HG03280 (cell line): Measurements from ENCODE around the gene PELI2.

ENCODE experiments used
- ATAC-seq: cut with Tn5 transposase; IDR thresholded peaks from one replicate; pipeline ENCODE4 v1.9.1; 2021; ENCODE audit warnings: mild to moderate bottlenecking, moderate library complexity; ENCODE audit not compliant: unreplicated experiment

Gene PELI2

DNA sequence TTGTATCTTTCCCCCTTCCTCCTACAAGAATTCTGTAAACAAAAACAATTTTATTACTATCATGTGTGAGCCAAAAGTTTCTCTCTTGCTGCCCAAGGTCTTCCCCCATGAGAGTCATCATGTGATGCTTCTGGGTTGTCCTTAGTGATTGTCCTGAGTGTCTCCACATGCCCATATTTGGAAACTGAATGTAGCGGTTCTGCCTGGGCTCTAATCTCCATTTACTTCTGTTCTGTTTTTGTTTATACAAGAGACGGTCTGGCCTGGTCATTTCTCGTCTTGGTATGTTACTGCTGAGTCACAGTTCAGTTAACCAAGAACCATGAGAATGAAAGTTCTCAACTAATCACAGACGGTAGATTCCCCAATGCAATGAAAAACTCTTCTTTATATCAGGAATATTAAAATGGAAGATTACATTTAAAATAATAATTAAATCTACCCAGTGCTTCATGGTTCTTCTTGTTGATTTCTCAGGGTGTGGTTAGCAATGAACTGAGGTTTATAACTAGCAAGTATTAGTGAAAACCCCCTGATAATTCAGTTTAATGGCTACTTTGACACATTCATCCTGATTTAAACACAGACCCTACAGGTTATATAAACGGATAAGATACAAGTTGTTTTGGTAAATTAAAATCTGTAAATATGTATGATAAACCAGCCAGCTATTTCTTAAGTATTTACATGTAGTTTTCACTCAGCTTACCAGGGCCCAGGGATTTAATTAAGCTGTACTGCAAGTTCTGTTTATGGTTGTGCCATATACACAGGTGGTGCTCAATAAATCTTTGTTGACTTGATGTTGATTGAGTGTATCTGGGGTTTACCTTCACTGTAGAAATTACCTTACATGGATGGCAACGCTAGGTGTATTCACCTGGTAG lies 81.1 kb downstream of the PELI2 start:
- ATAC-seq = peak; percentile 57

DNA sequence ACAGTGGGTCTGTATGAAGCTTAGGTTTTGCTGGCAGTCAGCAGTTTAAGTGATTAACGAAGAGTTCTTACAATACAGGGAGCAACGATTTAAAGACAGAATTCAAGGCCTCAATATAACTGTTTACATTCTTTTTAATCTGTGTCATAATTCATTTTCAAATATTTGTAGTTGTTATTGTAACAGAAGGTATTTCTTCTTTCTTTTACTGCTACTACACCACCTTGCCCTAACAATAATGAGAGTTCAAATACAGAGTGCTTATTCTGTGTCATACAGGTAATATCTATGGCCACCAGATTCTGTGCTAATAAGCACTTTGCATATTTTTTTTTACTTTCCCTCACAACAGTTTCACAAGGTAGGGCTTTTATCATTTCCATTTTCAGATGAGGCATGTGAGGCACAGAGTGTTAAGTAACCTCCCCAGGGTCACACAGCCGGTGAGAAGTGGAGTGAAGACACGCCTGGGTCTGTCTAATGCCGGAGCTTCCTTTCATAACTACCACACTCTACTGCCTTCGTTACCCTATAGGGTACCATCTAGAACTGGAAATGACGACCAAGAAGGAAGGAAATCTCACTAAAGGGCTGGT lies 81.9 kb downstream of the PELI2 start:
- ATAC-seq = peak; percentile 46

DNA sequence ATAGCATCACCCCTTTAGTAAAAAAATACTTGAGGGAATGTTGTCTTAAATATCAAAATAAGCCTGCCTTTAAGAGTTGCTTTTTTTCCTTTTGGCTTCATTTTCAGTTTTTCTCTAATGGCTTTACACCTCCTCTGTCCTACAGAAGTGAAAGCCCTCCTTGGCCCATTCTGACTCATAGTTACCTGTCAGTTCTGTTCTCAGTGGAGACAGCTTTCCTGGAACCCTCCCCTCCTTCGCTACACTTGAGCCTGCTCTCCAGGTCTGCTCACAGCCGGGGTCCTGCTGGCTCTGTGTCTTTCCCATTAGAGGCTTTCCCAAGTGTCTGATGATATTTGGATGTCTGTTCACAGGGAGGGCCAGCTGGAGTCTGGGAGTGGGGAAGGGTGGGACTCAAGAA lies 84.0 kb downstream of the PELI2 start:
- ATAC-seq = no peak

DNA sequence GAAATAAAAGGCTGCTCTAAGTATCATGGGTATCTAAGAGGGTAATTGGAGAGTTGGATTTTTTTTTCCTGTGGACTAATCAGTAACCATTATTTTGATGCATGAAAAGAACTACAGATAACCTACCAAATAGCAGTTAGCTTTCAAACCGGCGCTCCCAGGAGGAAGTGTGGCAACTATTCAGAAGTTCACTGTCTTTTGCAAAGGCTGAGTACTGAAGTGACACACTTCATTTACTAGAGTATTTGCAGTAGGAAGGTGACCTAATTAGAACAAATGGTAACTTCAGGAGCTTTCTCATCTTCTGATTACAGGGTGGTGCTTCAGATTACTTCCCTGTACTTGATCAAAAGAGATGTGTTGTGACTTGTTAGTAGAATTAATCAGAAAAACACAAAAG lies 87.7 kb downstream of the PELI2 start:
- ATAC-seq = no peak

DNA sequence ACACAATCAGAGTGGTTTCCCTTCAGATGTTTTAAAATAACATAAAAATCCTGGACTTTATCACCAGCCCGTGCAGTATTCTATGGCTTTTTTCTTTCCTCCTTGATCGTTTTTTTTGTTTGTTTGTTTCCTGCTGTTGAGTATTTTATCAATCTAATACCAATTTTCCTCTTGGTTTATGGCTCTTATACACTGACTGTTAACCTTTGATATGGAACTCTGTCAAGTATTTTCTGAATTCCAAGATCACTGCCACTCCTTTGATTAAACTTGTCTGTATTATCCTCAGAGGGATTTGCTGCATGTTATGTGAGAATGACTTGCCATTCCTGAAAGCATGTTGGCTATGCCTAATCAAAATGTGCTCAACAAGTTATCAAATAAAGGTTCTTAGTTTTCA lies 88.4 kb downstream of the PELI2 start:
- no peak for ATAC-seq

DNA sequence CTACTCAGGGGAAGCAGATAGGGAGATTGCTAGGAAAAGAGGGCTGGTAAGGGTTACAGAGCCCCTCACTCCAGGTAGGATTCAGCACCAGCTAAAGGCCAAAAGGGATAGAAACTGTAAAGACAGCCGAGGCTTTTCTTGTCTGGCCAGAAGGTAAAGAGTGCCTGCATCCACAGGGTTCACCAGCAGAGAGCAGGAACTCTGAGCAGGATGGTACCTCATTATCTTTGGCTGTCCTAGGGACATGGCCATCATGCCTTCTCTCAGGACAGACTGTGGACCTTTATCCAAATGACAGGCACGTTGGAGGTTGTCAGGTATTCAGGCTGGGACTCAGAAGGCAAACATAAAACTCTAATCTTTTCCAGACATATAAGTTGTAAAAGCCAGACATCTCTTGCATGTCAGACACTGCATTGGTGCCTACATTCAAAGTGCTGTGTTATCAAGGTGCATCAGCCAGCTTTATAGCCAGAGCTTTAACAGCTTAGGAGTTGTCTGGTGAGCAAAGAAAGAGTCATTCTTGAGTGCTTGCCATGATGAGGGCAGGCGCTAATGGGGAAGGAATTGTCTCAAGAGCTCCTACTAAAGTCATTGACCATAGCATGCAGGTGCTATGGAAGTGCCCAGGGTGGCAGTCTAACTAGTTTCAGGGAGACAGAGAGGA lies 89.5 kb downstream of the PELI2 start:
- ATAC-seq = no peak

DNA sequence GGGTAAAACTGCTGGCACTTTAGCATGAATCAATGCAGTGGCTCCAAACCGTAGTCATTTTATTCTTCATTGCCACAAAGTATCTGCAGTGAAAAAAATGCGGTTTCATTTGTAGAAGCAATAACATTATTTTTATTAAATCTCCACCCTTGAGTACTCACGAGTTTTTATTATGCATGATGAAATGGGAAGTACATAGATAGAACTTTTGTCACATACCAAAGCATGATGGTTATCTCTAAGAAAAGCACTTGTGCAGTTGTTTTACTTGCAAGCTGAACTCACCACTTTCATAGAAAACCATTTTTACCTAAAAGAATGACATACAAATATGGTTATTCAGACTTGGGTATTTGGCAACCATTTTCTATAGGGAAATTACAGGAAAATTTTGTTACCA lies 90.3 kb downstream of the PELI2 start:
- no peak for ATAC-seq

DNA sequence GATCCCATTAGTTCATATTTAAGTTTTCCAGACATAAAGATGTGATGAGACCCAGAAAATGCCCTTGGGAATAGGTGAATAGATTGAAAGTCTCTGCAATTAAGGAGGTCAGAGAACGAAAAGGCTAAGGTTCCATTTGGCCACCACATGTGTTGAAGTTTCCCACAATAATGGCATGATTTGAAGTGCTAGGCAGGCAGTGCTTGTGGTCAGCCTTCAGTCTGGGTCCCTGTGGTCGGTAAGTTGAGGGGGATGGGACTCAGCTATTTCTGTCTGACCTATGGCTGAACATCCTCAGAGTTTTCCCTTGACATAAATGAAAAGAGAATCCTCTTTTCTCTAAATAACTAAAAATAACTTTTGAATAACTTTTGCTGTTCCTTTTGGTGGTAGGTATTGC lies 92.4 kb downstream of the PELI2 start:
- no peak for ATAC-seq

DNA sequence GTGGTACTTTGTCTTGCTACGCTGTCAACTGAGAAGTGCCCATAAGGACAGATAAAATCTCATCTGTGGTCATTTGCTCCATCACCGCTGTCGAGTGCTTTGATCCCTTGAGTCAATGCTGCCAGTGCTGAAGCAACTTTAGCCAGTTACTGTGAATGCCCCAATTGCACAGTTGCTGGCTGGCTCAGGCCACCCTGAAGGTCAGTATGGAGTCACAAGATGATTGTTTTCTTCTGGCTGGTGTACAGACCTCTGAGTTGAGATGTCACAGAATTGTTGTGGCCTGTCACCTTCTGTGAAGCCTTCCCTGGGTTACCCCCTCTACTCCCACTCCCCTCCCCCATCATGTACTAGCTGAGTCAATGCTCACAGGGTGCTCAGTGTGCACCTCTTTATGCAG lies 92.9 kb downstream of the PELI2 start:
- ATAC-seq = no peak

DNA sequence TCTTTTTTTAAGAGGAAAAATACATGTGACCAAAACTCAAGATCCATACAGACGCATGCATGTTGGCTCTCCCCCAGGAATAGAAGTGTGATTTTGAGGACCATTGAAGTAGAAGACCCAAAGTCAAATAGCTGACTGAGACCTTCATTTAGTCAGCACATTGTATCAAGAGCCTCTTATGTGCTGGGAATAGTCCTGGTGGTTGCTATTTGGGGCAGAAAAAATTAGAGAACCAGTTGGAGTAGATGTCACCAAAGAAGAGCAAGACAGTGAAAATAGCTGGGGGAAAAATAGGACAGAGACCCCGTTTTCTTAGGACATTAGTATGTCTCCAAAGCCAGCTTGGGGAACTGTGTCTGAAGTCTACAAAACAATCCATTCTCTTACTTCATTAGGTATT lies 93.6 kb downstream of the PELI2 start:
- ATAC-seq = no peak

DNA sequence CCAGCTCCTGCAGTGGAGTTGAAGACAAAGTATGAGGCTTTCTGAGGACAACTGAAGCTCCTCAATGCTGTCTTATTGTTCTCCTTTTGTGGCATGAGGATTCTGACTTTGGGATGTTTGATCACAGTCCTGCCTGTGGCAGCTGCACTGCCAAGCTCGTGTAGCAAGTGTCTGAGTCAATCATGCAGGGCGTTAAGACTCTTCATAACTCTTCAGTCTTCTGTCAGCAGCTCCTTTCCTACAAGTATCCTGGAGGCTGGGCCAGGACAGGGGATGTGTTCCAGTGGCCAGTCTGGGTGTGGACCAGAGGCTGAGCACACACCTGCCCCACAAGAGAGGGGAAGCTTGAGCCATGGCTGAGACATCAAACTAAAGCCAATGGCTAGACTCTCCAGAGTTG lies 94.3 kb downstream of the PELI2 start:
- no peak for ATAC-seq

DNA sequence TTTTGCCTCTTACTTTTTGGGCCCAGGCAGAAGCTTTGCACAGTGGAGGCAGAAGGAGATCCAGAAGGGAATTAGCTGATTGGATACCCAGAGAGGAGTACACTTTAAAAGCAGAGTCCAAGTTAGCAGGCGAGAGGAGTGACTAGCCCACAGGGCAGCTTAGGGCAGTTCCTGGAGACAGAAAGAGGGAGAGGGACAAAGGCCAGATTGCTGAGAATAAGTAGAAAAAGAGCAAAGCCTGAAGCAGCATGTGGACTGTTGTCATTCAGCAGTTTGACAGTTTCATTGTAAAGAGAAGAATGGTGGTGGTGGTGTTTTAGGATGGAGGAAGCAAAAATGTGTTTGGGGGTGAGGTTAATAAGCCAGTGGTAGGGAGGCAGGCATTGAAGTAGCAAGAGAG lies 95.1 kb downstream of the PELI2 start:
- ATAC-seq = no peak

DNA sequence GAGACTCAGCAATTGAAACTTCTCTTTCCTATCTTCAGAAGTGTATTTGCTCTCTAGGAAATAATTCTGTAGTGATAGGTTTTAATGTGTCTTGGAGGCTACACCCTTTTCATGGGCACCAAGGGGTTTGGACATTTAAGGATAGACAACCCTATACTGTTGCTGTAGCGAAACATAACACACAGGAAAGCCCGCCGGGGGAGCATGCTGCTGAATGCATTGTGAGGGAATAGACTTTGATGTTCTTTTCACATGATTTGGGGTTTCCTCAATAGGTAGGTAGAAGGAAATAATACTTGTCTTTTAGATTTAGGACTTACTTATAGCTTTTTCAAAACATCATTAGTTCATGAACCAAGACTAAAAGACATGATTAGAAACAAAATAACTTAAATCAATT lies 97.0 kb downstream of the PELI2 start:
- no peak for ATAC-seq

DNA sequence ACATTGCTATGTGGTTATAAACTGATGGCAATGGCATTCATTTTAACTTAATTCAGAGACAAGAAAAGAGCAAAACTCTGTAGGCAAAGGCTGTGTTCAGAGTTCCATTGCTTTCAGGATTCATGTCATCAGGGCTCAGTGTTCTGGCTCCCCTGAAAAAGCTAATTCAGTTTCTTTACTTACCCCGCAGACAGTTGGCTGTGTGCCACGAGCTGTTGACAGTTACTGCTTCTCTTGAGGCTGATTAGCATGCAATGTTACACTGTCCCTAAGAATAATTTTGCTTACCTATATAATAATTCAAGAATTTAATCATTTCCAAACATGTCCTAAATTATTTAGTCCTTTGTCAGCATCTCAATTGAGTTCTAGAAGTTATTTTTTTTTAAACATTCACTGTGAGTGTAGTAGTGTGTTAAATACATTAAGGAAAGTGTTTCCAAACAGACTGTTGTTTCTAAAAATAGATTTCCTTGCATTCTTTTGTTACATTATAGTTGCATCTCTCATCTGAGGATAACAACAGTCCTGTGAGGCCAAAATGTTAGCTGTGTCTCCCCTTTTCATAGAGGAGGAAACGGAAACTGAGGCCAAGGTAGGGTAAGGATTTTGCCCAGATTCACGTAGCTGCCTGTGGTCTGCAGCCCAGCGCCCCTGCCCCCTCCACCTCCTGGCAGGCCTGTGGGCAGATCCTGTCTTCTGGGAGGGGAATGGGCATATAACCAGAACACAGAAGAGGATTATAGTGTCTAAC lies 98.6 kb downstream of the PELI2 start:
- no peak for ATAC-seq

DNA sequence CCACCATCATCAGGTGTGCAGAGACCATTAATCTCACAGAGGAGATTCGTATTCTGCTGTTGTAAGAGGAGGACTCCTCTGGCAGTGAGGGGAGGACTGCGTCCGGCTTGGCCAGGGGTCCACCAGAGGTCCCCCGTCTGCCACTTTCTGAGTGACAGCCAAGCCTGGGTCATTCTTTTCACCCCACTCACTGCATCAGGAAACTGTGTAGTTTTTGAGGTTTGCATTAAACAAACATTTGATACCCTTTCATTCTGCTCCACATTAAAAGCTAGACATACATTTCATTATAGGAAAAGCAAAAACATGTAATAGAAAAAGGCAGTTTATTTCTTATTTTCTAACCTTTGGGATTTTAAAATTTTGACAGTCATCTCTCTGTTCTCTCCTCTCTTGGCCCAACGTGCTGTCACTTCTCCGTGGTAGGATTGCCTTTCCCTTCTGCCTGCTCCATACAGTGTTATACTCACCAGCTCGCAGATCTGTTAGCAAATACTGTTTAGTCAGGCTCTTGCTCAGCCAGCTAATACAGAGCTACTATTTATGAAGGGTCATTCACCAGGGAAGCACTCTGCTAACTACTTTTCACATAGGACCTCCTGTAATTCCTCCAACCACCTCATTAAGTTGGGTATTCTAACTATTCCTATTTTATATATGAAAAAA lies 99.3 kb downstream of the PELI2 start:
- ATAC-seq = no peak

DNA sequence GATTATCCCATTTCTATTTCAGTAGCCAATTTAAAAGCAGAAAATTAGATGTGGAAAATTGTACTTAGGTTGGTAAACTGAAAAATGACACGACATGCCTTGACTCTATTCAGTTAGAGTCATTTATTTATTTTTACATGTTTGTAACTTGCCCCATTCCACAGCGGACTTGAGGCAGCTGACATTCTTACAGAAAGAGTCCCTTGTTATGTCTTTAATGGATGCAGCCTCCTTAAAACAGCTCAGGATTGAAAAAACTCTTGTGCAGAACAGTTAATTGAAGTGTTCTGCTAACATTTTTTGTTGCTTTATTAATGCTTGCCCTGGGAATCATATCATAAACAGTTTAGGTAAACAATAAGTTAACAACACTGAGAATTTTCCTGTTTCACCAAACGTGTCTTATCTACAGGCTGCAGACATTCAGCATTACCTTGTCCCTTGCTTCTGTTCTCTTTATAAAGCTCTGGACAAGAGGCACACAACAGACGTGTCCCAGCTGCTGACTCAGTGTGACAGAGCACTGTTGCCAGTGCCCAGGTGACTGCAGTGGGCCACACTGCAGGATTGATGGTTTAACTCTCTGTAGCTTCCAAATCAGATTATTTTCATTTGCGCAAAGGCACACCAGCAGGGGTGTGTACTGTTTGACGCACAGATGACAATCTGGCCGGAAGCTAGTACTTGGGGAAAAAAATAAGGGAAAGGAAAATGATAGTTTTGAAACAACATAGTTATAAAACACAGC lies 101.6 kb downstream of the PELI2 start:
- no peak for ATAC-seq

DNA sequence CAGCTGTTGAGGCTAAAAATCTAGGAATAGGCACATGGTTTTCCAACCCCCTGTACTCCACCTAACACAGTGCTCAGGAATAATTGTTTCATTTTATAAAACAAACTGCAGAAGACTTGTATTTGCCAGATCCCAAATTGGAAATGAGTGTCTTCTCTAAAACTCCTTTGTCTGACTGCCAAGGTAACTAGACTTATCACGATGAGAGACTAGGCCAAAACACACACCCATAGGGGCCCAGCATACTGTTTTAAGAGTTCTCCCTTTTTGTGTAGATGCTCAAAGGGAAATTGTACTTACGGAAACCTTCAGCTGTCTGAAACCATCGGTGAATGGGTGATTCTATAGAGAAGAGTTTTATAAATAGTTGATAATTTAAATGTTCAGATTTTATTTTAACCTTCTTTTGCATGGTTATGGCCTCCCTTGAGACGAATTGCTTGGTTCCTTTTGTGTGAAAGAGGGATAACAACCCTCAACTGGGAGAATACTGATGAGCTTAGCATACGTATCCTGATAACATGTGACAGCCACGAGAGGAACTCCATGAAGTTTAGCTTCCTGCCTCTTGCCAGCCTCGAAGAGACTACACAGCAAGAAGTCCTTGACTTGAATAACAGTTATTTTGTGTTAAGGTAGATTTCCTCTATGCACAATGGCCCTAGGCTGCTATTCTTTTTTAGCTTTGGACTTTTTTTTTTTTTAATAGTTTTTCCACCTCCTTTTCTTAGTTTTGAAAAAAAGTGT lies 103.3 kb downstream of the PELI2 start:
- ATAC-seq = no peak

DNA sequence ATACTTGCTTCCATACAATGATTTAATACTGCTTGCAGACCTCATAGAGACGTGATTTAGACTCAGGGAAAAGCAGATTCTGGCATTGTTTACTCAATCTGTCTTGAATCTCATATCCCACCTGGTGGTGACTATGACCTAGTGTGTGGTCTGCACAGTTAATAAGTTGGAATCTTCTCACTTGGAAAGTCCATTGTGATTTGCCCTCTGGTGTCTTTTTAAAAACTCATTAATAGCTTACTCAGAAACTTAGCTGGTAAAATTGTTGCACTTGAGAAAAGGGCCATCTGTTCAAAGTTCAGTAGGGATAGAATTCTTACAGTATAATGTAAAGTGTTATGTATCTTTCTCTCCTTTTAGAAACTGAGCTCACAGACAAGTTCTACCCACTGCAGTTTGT lies 106.0 kb downstream of the PELI2 start:
- no peak for ATAC-seq
